Activated T-cell treated with anti-CD3 and anti-CD28 coated beads for 1 hour (primary cell): Measurements from ENCODE around the gene NSUN2.

Experiments used
- DNase-seq: peaks from one replicate; pipeline ENCODE4 v3.0.0-alpha.2; 2020; ENCODE audit warnings: low read depth

NSUN2 gene

GRCh38 chr5:6604341-6604740 is 28.5 kb downstream of the NSUN2 start:
- DNase-seq = no peak

- no peak for DNase-seq
These were observed 29.2 kb downstream of the NSUN2 start for GRCh38 chr5:6603643-6604042.

- DNase-seq = no peak
These were observed 30.4 kb downstream of the NSUN2 start for GRCh38 chr5:6602441-6602840.

- DNase-seq = no peak
These were observed 31.0 kb downstream of the NSUN2 start for GRCh38 chr5:6601816-6602215.

- DNase-seq = no peak
These were observed 31.6 kb downstream of the NSUN2 start for GRCh38 chr5:6601271-6601670.

- DNase-seq = no peak
These were observed 33.1 kb downstream of the NSUN2 start for GRCh38 chr5:6599739-6600138.

GRCh38 chr5:6598351-6598900 is 34.4 kb downstream of the NSUN2 start:
- no peak for DNase-seq

- DNase-seq = no peak
These were observed 35.3 kb downstream of the NSUN2 start for GRCh38 chr5:6597557-6597956.

GRCh38 chr5:6596388-6596787 is 36.5 kb downstream of the NSUN2 start:
- DNase-seq = no peak

- DNase-seq = no peak
These were observed 37.4 kb downstream of the NSUN2 start for GRCh38 chr5:6595405-6595804.

GRCh38 chr5:6594066-6594465 is 38.8 kb downstream of the NSUN2 start:
- DNase-seq = no peak

GRCh38 chr5:6593148-6594016 is 39.5 kb downstream of the NSUN2 start:
- no peak for DNase-seq

- no peak for DNase-seq
These were observed 40.2 kb downstream of the NSUN2 start for GRCh38 chr5:6592601-6593000.

- DNase-seq = no peak
These were observed 41.1 kb downstream of the NSUN2 start for GRCh38 chr5:6591671-6592288.

- DNase-seq = no peak
These were observed 42.3 kb downstream of the NSUN2 start for GRCh38 chr5:6590581-6590980.

GRCh38 chr5:6587171-6587570 is 45.7 kb downstream of the NSUN2 start:
- no peak for DNase-seq

- no peak for DNase-seq
These were observed 46.2 kb downstream of the NSUN2 start for GRCh38 chr5:6586647-6587042.

- no peak for DNase-seq
These were observed 46.8 kb downstream of the NSUN2 start for GRCh38 chr5:6585939-6586646.

- DNase-seq = no peak
These were observed 47.7 kb downstream of the NSUN2 start for GRCh38 chr5:6585168-6585567.

GRCh38 chr5:6584727-6585126 is 48.1 kb downstream of the NSUN2 start:
- no peak for DNase-seq

- no peak for DNase-seq
These were observed 48.7 kb downstream of the NSUN2 start for GRCh38 chr5:6584101-6584645.
